ENCODE results near the gene CCDC43.

The CCDC43 gene

DNA sequence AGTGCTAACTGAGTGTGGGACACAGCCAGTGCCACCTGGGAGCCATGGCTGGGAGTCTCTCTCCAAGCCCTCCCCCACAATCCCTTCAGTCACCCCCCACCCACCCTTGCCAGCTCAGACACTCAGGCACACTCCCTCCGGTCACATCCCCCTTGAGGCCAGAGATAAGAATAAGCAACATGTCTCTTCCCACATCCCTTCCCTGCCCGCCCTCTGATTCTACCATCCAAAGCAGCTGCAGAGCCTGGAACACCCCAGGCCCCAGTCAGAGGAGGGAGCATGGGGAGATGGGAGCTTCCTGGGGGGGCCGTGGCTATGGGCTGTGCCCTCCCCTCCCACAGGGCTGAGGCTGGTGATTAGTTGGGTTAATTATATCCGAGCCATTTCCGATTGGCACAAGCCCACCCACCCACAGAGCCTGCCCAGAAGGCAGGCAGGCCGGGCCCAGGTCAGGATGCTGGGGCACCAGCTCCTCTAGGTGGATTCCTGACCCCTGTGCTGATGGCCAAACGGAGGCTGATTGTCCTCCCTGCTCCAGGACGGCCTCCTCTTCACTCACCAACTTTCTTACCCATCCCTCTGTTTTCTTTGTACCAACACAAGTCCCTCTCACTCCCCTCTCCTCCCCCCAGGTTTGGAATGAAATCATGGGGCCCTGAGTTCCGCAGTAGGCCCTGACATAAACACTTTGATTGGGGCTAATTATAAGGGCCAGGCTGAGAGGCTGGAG is 61.9 kb downstream of the CCDC43 start:
- H3K4me1 ChIP-seq (ENCODE audit: control insufficient read depth, low read length): peaks cover 18% of the 10 kb centered on the region
- peaks cover 10% of the 10 kb centered on the region; the same call in 1 of the 2 replicates for H3K27me3 ChIP-seq (ENCODE audit: control insufficient read depth, low read length)
- H4K20me1 ChIP-seq (ENCODE audit: control insufficient read depth, insufficient read depth, low read depth, low read length): no peaks in the 10 kb centered on the region
- H3K27ac ChIP-seq (ENCODE audit: low read depth, low read length): peak overlapping the region; percentile 77
- H3K79me2 ChIP-seq (ENCODE audit: control insufficient read depth, low read length): no peaks in the 10 kb centered on the region
- H3K9me2 ChIP-seq (replicated peaks; ENCODE audit: control insufficient read depth, low read length): no peaks in the 10 kb centered on the region
- H3K4me3 ChIP-seq (ENCODE audit: low read length): peak overlapping the region; percentile 69
- TF ChIP-seq EZH2phosphoT487 (IDR thresholded peaks at IDR 0.05; ENCODE audit: borderline replicate concordance, low read length): no peak
- TF ChIP-seq, protein P1, sequence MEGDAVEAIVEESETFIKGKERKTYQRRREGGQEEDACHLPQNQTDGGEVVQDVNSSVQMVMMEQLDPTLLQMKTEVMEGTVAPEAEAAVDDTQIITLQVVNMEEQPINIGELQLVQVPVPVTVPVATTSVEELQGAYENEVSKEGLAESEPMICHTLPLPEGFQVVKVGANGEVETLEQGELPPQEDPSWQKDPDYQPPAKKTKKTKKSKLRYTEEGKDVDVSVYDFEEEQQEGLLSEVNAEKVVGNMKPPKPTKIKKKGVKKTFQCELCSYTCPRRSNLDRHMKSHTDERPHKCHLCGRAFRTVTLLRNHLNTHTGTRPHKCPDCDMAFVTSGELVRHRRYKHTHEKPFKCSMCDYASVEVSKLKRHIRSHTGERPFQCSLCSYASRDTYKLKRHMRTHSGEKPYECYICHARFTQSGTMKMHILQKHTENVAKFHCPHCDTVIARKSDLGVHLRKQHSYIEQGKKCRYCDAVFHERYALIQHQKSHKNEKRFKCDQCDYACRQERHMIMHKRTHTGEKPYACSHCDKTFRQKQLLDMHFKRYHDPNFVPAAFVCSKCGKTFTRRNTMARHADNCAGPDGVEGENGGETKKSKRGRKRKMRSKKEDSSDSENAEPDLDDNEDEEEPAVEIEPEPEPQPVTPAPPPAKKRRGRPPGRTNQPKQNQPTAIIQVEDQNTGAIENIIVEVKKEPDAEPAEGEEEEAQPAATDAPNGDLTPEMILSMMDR (IDR thresholded peaks at IDR 0.05; ENCODE audit: low read depth, low read length, poor library complexity, severe bottlenecking): no peak
- H3F3A ChIP-seq (ENCODE audit: control insufficient read depth, insufficient read depth): no peaks in the 10 kb centered on the region
- H3K9me3 ChIP-seq (ENCODE audit: control insufficient read depth, insufficient read depth, low read length): no peaks in the 10 kb centered on the region
- H3K36me3 ChIP-seq (ENCODE audit: control insufficient read depth, low read length): no peaks in the 10 kb centered on the region
- H3K4me2 ChIP-seq (ENCODE audit: low read length): peak overlapping the region; percentile 72

All from DOHH2 (cell line).